ENCODE data around the gene PRKAG2.
"Not testable (repeated sequence)": the region's sequence is repeated elsewhere in the genome, so short reads cannot be mapped to it uniquely, and the experiment has no call there.

The PRKAG2 gene

GRCh38 chr7:151910655-151911054, 33.7 kb upstream of the PRKAG2 start:
- H2AFZ ChIP-seq (ENCODE audit: low read depth, low read length); H3K4me1 ChIP-seq (ENCODE audit: insufficient read depth, low read length); H3K27me3 ChIP-seq (ENCODE audit: insufficient read depth, low read length); H3K4me3 ChIP-seq (ENCODE audit: low read length); H3K9me3 ChIP-seq (ENCODE audit: low read length); H3K36me3 ChIP-seq (ENCODE audit: insufficient read depth, low read length): not testable (repeated sequence)

GRCh38 chr7:151907115-151907514, 30.2 kb upstream of the PRKAG2 start:
- H3K36me3 ChIP-seq (ENCODE audit: insufficient read depth, low read length); H3K27me3 ChIP-seq (ENCODE audit: insufficient read depth, low read length); H3K4me1 ChIP-seq (ENCODE audit: insufficient read depth, low read length); H3K9me3 ChIP-seq (ENCODE audit: low read length); H3K4me3 ChIP-seq (ENCODE audit: low read length); H2AFZ ChIP-seq (ENCODE audit: low read depth, low read length): not testable (repeated sequence)

GRCh38 chr7:151905766-151906165, 28.9 kb upstream of the PRKAG2 start:
- Histone ChIP-seq H3K36me3 (ENCODE audit: insufficient read depth, low read length) (no peaks in the 10 kb centered on the region), H2AFZ (ENCODE audit: low read depth, low read length) (no peak overlapping the region), H3K4me3 (ENCODE audit: low read length) (no peak overlapping the region), H3K27me3 (ENCODE audit: insufficient read depth, low read length) (no peaks in the 10 kb centered on the region), H3K9me3 (ENCODE audit: low read length) (no peaks in the 10 kb centered on the region), H3K4me1 (ENCODE audit: insufficient read depth, low read length) (peaks cover 6% of the 10 kb centered on the region)

- Histone ChIP-seq H2AFZ (ENCODE audit: low read depth, low read length) (no peak overlapping the region), H3K27me3 (ENCODE audit: insufficient read depth, low read length) (no peaks in the 10 kb centered on the region), H3K9me3 (ENCODE audit: low read length) (no peaks in the 10 kb centered on the region), H3K4me1 (ENCODE audit: insufficient read depth, low read length) (peaks cover 9% of the 10 kb centered on the region), H3K36me3 (ENCODE audit: insufficient read depth, low read length) (no peaks in the 10 kb centered on the region), H3K4me3 (ENCODE audit: low read length) (no peak overlapping the region)
These were observed 28.4 kb upstream of the PRKAG2 start for GRCh38 chr7:151905353-151905752.

GRCh38 chr7:151904270-151904669, 27.4 kb upstream of the PRKAG2 start:
- Histone ChIP-seq H2AFZ (ENCODE audit: low read depth, low read length) (no peak overlapping the region), H3K36me3 (ENCODE audit: insufficient read depth, low read length) (no peaks in the 10 kb centered on the region), H3K4me1 (ENCODE audit: insufficient read depth, low read length) (peaks cover 9% of the 10 kb centered on the region), H3K9me3 (ENCODE audit: low read length) (no peaks in the 10 kb centered on the region), H3K4me3 (ENCODE audit: low read length) (no peak overlapping the region), H3K27me3 (ENCODE audit: insufficient read depth, low read length) (no peaks in the 10 kb centered on the region)

- H3K4me1 ChIP-seq (ENCODE audit: insufficient read depth, low read length), result peaks cover 9% of the 10 kb centered on the region
- H2AFZ ChIP-seq (ENCODE audit: low read depth, low read length), result no peak overlapping the region
- H3K9me3 ChIP-seq (ENCODE audit: low read length), result no peaks in the 10 kb centered on the region
- H3K36me3 ChIP-seq (ENCODE audit: insufficient read depth, low read length), result no peaks in the 10 kb centered on the region
- H3K4me3 ChIP-seq (ENCODE audit: low read length), result no peak overlapping the region
- H3K27me3 ChIP-seq (ENCODE audit: insufficient read depth, low read length), result no peaks in the 10 kb centered on the region
These were observed 26.5 kb upstream of the PRKAG2 start for GRCh38 chr7:151903249-151904032.

- Histone ChIP-seq H3K4me1 (ENCODE audit: insufficient read depth, low read length) (peaks cover 9% of the 10 kb centered on the region), H3K27me3 (ENCODE audit: insufficient read depth, low read length) (no peaks in the 10 kb centered on the region), H3K9me3 (ENCODE audit: low read length) (no peaks in the 10 kb centered on the region), H3K36me3 (ENCODE audit: insufficient read depth, low read length) (no peaks in the 10 kb centered on the region), H3K4me3 (ENCODE audit: low read length) (no peak overlapping the region), H2AFZ (ENCODE audit: low read depth, low read length) (no peak overlapping the region)
These were observed 25.4 kb upstream of the PRKAG2 start for GRCh38 chr7:151902311-151902710.

GRCh38 chr7:151901828-151902227, 24.9 kb upstream of the PRKAG2 start:
- no peak overlapping the region for H2AFZ ChIP-seq (ENCODE audit: low read depth, low read length)
- H3K36me3 ChIP-seq (ENCODE audit: insufficient read depth, low read length), result no peaks in the 10 kb centered on the region
- H3K27me3 ChIP-seq (ENCODE audit: insufficient read depth, low read length), result no peaks in the 10 kb centered on the region
- no peaks in the 10 kb centered on the region for H3K9me3 ChIP-seq (ENCODE audit: low read length)
- H3K4me3 ChIP-seq (ENCODE audit: low read length), result no peak overlapping the region
- H3K4me1 ChIP-seq (ENCODE audit: insufficient read depth, low read length), result peaks cover 9% of the 10 kb centered on the region

- H3K4me1 ChIP-seq (ENCODE audit: insufficient read depth, low read length), result peaks cover 9% of the 10 kb centered on the region
- no peaks in the 10 kb centered on the region for H3K36me3 ChIP-seq (ENCODE audit: insufficient read depth, low read length)
- no peak overlapping the region for H3K4me3 ChIP-seq (ENCODE audit: low read length)
- no peak overlapping the region for H2AFZ ChIP-seq (ENCODE audit: low read depth, low read length)
- H3K9me3 ChIP-seq (ENCODE audit: low read length), result no peaks in the 10 kb centered on the region
- H3K27me3 ChIP-seq (ENCODE audit: insufficient read depth, low read length), result no peaks in the 10 kb centered on the region
These were observed 24.2 kb upstream of the PRKAG2 start for GRCh38 chr7:151900986-151901621.

GRCh38 chr7:151900591-151900985, 23.7 kb upstream of the PRKAG2 start:
- Histone ChIP-seq H2AFZ (ENCODE audit: low read depth, low read length) (no peak overlapping the region), H3K4me1 (ENCODE audit: insufficient read depth, low read length) (peaks cover 9% of the 10 kb centered on the region), H3K27me3 (ENCODE audit: insufficient read depth, low read length) (no peaks in the 10 kb centered on the region), H3K9me3 (ENCODE audit: low read length) (no peaks in the 10 kb centered on the region), H3K36me3 (ENCODE audit: insufficient read depth, low read length) (no peaks in the 10 kb centered on the region), H3K4me3 (ENCODE audit: low read length) (no peak overlapping the region)

- no peaks in the 10 kb centered on the region for H3K36me3 ChIP-seq (ENCODE audit: insufficient read depth, low read length)
- peaks cover 9% of the 10 kb centered on the region for H3K4me1 ChIP-seq (ENCODE audit: insufficient read depth, low read length)
- no peak overlapping the region for H2AFZ ChIP-seq (ENCODE audit: low read depth, low read length)
- no peak overlapping the region for H3K4me3 ChIP-seq (ENCODE audit: low read length)
- no peaks in the 10 kb centered on the region for H3K9me3 ChIP-seq (ENCODE audit: low read length)
- H3K27me3 ChIP-seq (ENCODE audit: insufficient read depth, low read length), result no peaks in the 10 kb centered on the region
These were observed 22.8 kb upstream of the PRKAG2 start for GRCh38 chr7:151899513-151900360.

GRCh38 chr7:151897951-151898686, 21.2 kb upstream of the PRKAG2 start:
- H3K27me3 ChIP-seq (ENCODE audit: insufficient read depth, low read length), result no peaks in the 10 kb centered on the region
- no peak overlapping the region for H2AFZ ChIP-seq (ENCODE audit: low read depth, low read length)
- H3K36me3 ChIP-seq (ENCODE audit: insufficient read depth, low read length), result no peaks in the 10 kb centered on the region
- peaks cover 9% of the 10 kb centered on the region for H3K4me1 ChIP-seq (ENCODE audit: insufficient read depth, low read length)
- no peaks in the 10 kb centered on the region for H3K9me3 ChIP-seq (ENCODE audit: low read length)
- H3K4me3 ChIP-seq (ENCODE audit: low read length), result no peak overlapping the region
